Epithelial cell of umbilical artery (primary cell): ENCODE data around the gene TMEM26. TPM values are rescaled to one million over a fixed set of nuclear protein-coding genes. Genes with fewer than 3 reads are reported as not detected.

Experiments
- total RNA-seq: library from RNA; depleted of rRNA; stranded (reverse); fragments of >200 nt; gene quantifications from 2 replicates; pipeline ENCODE4 v1.2.3, GENCODE V29; 2014

TMEM26 gene
- total RNA-seq, result 2.0 and 3.6 TPM in 2 replicates

DNA sequence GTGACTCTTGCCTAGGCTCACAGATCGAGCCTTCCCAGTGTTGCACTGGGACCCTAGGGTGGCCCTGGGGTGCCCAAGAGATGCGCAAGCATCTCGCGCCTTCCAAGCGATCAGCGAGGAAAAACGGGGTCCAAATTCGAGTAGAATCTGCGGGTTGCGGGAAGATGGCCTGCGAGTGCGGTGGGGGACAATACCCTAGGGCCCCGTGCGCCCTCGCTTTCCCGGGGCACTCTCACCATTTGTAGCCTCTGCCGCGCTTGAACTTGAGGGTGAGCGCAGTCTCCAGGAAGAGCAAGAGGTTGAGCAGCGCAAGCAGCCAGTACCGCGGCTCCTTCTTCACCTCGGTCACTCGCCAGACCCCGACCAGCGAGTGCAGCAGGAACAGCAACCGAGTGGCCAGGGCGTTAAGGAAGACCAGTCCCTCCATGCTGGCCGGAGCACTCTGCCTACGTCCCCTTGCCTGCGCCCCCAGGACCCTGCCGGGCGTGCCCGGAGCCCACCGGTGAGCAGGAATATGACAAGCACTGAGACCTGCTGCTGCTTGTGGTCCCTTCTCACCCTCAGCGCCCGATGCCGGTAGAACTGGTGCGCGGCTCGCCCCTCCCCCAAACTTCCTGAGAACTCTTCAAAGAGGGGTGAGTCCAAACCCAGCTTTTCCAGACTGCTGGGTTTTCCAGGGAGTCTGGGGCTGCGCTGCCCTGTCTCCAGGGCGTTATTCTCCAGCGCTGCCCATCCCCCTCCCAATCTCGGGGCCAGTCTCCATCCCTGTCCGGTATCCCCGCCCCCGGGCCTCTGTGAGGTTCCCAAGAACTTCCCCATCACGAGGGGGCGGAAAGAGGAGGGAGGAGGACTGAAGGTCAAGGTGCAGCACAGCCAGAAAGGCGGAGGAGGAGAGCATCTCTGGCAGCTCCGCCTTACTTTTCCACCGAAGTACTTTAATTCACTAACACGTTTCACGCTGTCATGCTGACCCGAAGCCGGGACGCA, at the start of gene TMEM26:
TSS of gene TMEM26 (minus strand) at position 727 of the 987 bp plus-strand sequence. CDS start at position 427, 300 bp downstream.

Other genes starting within 250 kb of the TMEM26 start
- gene CABCOCO1, start 209.5 kb upstream of the TMEM26 start, total RNA-seq, result 0.97 TPM in 1 of 2 replicates, not detected in the other